Gastrocnemius medialis (tissue), 4 donors: ENCODE results near the gene NR1D1. TPM values are rescaled to one million over a fixed set of nuclear protein-coding genes. Genes with fewer than 3 reads are reported as not detected.
A peak's percentile ranks its signal among the peaks of the same experiment; 100 is the strongest.

Experiments used
- ATAC-seq, 2 donors: fragments of 150-250 bp; one replicate each; pipeline ENCODE4 v1.9.1; 2016
- DNase-seq, 2 donors: peaks; one replicate each; pipeline ENCODE4 v3.0.0-alpha.2; 2019
- H3K27ac ChIP-seq, 4 donors: fragments of 200-600 bp; sonication (generic); 1 replicate in 1 of 4; 2 replicates in 3 of 4; pipeline ENCODE4 v1.5.1; 2016 to 2018; ENCODE audit warnings: mild to moderate bottlenecking in 2 of 4, moderate library complexity in 1 of 4
- H3K27me3 ChIP-seq, 3 donors: fragments of 200-600 bp; sonication (generic) in 2 of 3; 1 replicate in 1 of 3; 2 replicates in 2 of 3; pipeline versions ENCODE4 v1.5.1 to v1.6.0; 2016 to 2019; ENCODE audit warnings: mild to moderate bottlenecking in 1 of 3, moderate library complexity in 1 of 3
- H3K36me3 ChIP-seq, 2 donors: fragments of 200-600 bp; sonication (generic) in 1 of 2; one replicate each; pipeline ENCODE4 v1.5.1; 2017 to 2018
- H3K4me1 ChIP-seq, 2 donors: fragments of 200-600 bp; sonication (generic) in 1 of 2; one replicate each; pipeline ENCODE4 v1.5.1; 2016 to 2017; ENCODE audit warnings: mild to moderate bottlenecking in 2 of 2
- H3K4me3 ChIP-seq, 4 donors: fragments of 200-600 bp; sonication (generic) in 3 of 4; 1 replicate in 1 of 4; 2 replicates in 3 of 4; pipeline ENCODE4 v1.5.1; 2016 to 2019; ENCODE audit warnings: mild to moderate bottlenecking in 2 of 4
- H3K9me3 ChIP-seq, 3 donors: fragments of 200-600 bp; sonication (generic) in 2 of 3; 1 replicate in 1 of 3; 2 replicates in 2 of 3; pipeline ENCODE4 v1.5.1; 2016 to 2019
- CTCF ChIP-seq, 5 experiments: fragments of 450-650 bp in 3 of 5; fragments of 200-600 bp in 2 of 5; sonication (generic) in 2 of 5; IDR thresholded peaks in 4 of 5; conservative IDR thresholded peaks in 1 of 5; 1 replicate in 4 of 5; 2 replicates in 1 of 5; pipeline ENCODE4 v1.5.1; 2016 to 2019; ENCODE audit warnings: antibody characterized with exemption in 5 of 5, mild to moderate bottlenecking in 3 of 5, moderate library complexity in 3 of 5
- POLR2A ChIP-seq, 2 donors: fragments of 450-650 bp; IDR thresholded peaks; one replicate each; pipeline ENCODE4 v1.6.1; 2017; ENCODE audit warnings: antibody characterized with exemption in 2 of 2, mild to moderate bottlenecking in 2 of 2, moderate library complexity in 2 of 2
- in situ Hi-C, 4 donors: fragments of 200-750 bp; cut with MboI; loops; one replicate each; pipeline versions ENCODE4 v1.15.0 to v1.8.0; 2017; ENCODE audit warnings: low sequenced_read_pairs in 4 of 4
- intact Hi-C: fragments of 100-400 bp; cut with DNase I; formaldehyde crosslinking; loops from one replicate; pipeline ENCODE4 v1.15.1; 2023; ENCODE audit warnings: low total_unique reads
- total RNA-seq, 4 donors: library from RNA; depleted of rRNA; stranded (reverse); fragments of >200 nt; gene quantifications; one replicate each; pipeline versions ENCODE4 v1.1.0 to v1.2.3, GENCODE V29; 2016

Gene NR1D1
- total RNA-seq, 4 donors from 2014 or later: 16.0 to 34.2 (median 18.3) TPM

GRCh38 chr17:40062329-40063186 lies 37.8 kb downstream of the NR1D1 start, which contains the start of gene THRA:
TSS of gene THRA (plus strand) at chr17:40062965. CDS start at chr17:40074489, 11,524 bp downstream.
- in situ Hi-C loops: no loop called here

GRCh38 chr17:40061609-40062038 lies 38.8 kb downstream of the NR1D1 start:
- in situ Hi-C loops: no loop called here
- ATAC-seq (no peak), DNase-seq (no peak)
- TF ChIP-seq POLR2A (IDR thresholded peaks at IDR 0.05) (no peak), CTCF (IDR thresholded peaks at IDR 0.05 in 4 of 5, conservative IDR thresholded peaks at IDR 0.05 in 1 of 5) (no peak)
- H3K9me3 ChIP-seq: no peaks in the 10 kb centered on the region
- H3K36me3 ChIP-seq: no peaks in the 10 kb centered on the region
- H3K27me3 ChIP-seq: no peaks in the 10 kb centered on the region
- H3K4me3 ChIP-seq: no peak overlapping the region
- H3K27ac ChIP-seq: peak overlapping the region; percentile 84 to 100 (median 100)
- intact Hi-C loops: loop anchor here (1.0 to 5.0 kb wide), 3 partner anchors 14 to 106 kb away; no protein-coding TSS in a partner anchor
- H3K4me1 ChIP-seq: peaks cover 30 to 38% of the 10 kb centered on the region in 2 donors

More at GRCh38 chr17:40062329-40063186, 37.8 kb downstream of the NR1D1 start, which contains the start of gene THRA:
- intact Hi-C loops: loop anchor here (1.0 to 5.0 kb wide), 3 partner anchors 13 to 105 kb away; no protein-coding TSS in a partner anchor
- peak in 2 of 5 experiments; percentile 26 to 27 for TF ChIP-seq CTCF (IDR thresholded peaks at IDR 0.05 in 4 of 5, conservative IDR thresholded peaks at IDR 0.05 in 1 of 5)
- peak; percentile 73 to 85 for TF ChIP-seq POLR2A (IDR thresholded peaks at IDR 0.05)
- peak; percentile 55 to 67 for DNase-seq
- Histone ChIP-seq H3K9me3 (no peaks in the 10 kb centered on the region), H3K4me1 (peaks cover 38 to 47% of the 10 kb centered on the region in 2 donors), H3K27me3 (no peaks in the 10 kb centered on the region), H3K27ac (peak within 1 kb of the TSS; percentile 100), H3K4me3 (peak within 1 kb of the TSS; percentile 84 to 100 (median 96)), H3K36me3 (no peaks in the 10 kb centered on the region)
- peak; percentile 59 to 61 for ATAC-seq

- Histone ChIP-seq H3K27me3 (no peaks in the 10 kb centered on the region), H3K36me3 (no peaks in the 10 kb centered on the region), H3K4me3 (no peak overlapping the region), H3K4me1 (peaks cover 26 to 32% of the 10 kb centered on the region in 2 donors), H3K9me3 (no peaks in the 10 kb centered on the region), H3K27ac (peak overlapping the region in 3 of 4 donors; percentile 100)
- in situ Hi-C loops (no loop called here), intact Hi-C loops (loop anchor here (5.0 kb wide), 1 partner anchor 106 kb away; no protein-coding TSS in a partner anchor)
- no peak for TF ChIP-seq CTCF (IDR thresholded peaks at IDR 0.05 in 4 of 5, conservative IDR thresholded peaks at IDR 0.05 in 1 of 5)
- no peak for TF ChIP-seq POLR2A (IDR thresholded peaks at IDR 0.05)
- no peak for DNase-seq
- ATAC-seq: no peak
Measured at GRCh38 chr17:40060887-40061608, 39.3 kb downstream of the NR1D1 start.

GRCh38 chr17:40059729-40060475 lies 40.5 kb downstream of the NR1D1 start:
- H3K27me3 ChIP-seq: no peaks in the 10 kb centered on the region
- ATAC-seq: no peak
- H3K27ac ChIP-seq: peak overlapping the region in 3 of 4 donors; percentile 2 to 20 (median 18)
- intact Hi-C loops (loop anchor here (5.0 kb wide), 1 partner anchor 107 kb away; no protein-coding TSS in a partner anchor), in situ Hi-C loops (no loop called here)
- TF ChIP-seq POLR2A (IDR thresholded peaks at IDR 0.05) (no peak), CTCF (IDR thresholded peaks at IDR 0.05 in 4 of 5, conservative IDR thresholded peaks at IDR 0.05 in 1 of 5) (no peak)
- H3K4me1 ChIP-seq: peaks cover 16 to 22% of the 10 kb centered on the region in 2 donors
- H3K4me3 ChIP-seq: no peak overlapping the region
- no peaks in the 10 kb centered on the region for H3K9me3 ChIP-seq
- no peaks in the 10 kb centered on the region for H3K36me3 ChIP-seq
- no peak for DNase-seq
